Mesenchymal stem cell (in vitro differentiated cells and primary cell): ENCODE results near the gene SCGB1A1.
A peak's percentile ranks its signal among the peaks of the same experiment; 100 is the strongest.

Source experiments
- DNase-seq: peaks from one replicate; pipeline ENCODE4 v3.0.0-alpha.2; 2013
- H2AFZ ChIP-seq: one replicate; pipeline ENCODE4 v1.6.1; 2013; ENCODE audit warnings: low read depth, mild to moderate bottlenecking, control low read depth, inconsistent platforms, low read length, moderate library complexity
- H2AK5ac ChIP-seq: 2 replicates; pipeline ENCODE4 v1.6.1; 2013; ENCODE audit warnings: low read length, moderate library complexity, mild to moderate bottlenecking, inconsistent platforms; ENCODE audit not compliant: severe bottlenecking
- H2BK120ac ChIP-seq: one replicate; pipeline ENCODE4 v1.6.1; 2013; ENCODE audit warnings: low read depth, mild to moderate bottlenecking, inconsistent platforms, low read length, moderate library complexity
- H2BK12ac ChIP-seq, 2 experiments: one replicate each; pipeline ENCODE4 v1.6.1; 2013; ENCODE audit warnings: inconsistent platforms in 2 of 2, low read length in 2 of 2, mild to moderate bottlenecking in 2 of 2, moderate library complexity in 2 of 2, control low read depth in 1 of 2
- H2BK15ac ChIP-seq: one replicate; pipeline ENCODE4 v1.6.1; 2013; ENCODE audit warnings: mild to moderate bottlenecking, low read depth, inconsistent platforms; ENCODE audit not compliant: poor library complexity, severe bottlenecking
- H2BK5ac ChIP-seq: 2 replicates; pipeline ENCODE4 v1.6.1; 2013; ENCODE audit warnings: low read depth, mild to moderate bottlenecking, low read length, control low read depth, inconsistent platforms; ENCODE audit not compliant: poor library complexity, severe bottlenecking
- H3K14ac ChIP-seq, 2 experiments: one replicate each; pipeline ENCODE4 v1.6.1; 2013; ENCODE audit warnings: inconsistent platforms in 2 of 2, low read length in 2 of 2, control low read depth in 1 of 2, mild to moderate bottlenecking in 1 of 2, moderate library complexity in 1 of 2
- H3K18ac ChIP-seq, 2 experiments: one replicate each; pipeline ENCODE4 v1.6.1; 2013; ENCODE audit warnings: inconsistent platforms in 2 of 2, low read length in 2 of 2, control low read depth in 1 of 2, low read depth in 1 of 2, mild to moderate bottlenecking in 1 of 2
- H3K23ac ChIP-seq, 2 experiments: one replicate each; pipeline ENCODE4 v1.6.1; 2013; ENCODE audit warnings: inconsistent platforms in 2 of 2, low read length in 2 of 2, mild to moderate bottlenecking in 2 of 2, moderate library complexity in 2 of 2, control low read depth in 1 of 2
- H3K27ac ChIP-seq: 2 replicates; pipeline ENCODE4 v1.5.1; 2013; ENCODE audit warnings: mild to moderate bottlenecking, moderate library complexity, low read length, control low read depth, inconsistent platforms; ENCODE audit not compliant: poor library complexity, severe bottlenecking
- H3K27me3 ChIP-seq, 2 experiments: 2 replicates each; pipeline versions ENCODE4 v1.6.1 to v1.7.0; 2013; ENCODE audit warnings: low read length in 2 of 2, mild to moderate bottlenecking in 2 of 2, moderate library complexity in 2 of 2, control low read depth in 1 of 2, inconsistent platforms in 1 of 2; ENCODE audit not compliant: control insufficient read depth in 1 of 2, insufficient read depth in 1 of 2
- H3K36me3 ChIP-seq, 2 experiments: 2 replicates each; pipeline versions ENCODE4 v1.6.1 to v1.7.0; 2013; ENCODE audit warnings: low read length in 2 of 2, control low read depth in 1 of 2, inconsistent platforms in 1 of 2, low read depth in 1 of 2, mild to moderate bottlenecking in 1 of 2; ENCODE audit not compliant: insufficient read depth in 2 of 2, control insufficient read depth in 1 of 2
- H3K4ac ChIP-seq, 2 experiments: one replicate each; pipeline ENCODE4 v1.6.1; 2013; ENCODE audit warnings: inconsistent platforms in 2 of 2, low read length in 2 of 2, mild to moderate bottlenecking in 2 of 2, moderate library complexity in 2 of 2, control low read depth in 1 of 2, low read depth in 1 of 2
- H3K4me1 ChIP-seq: 2 replicates; pipeline ENCODE4 v1.6.1; 2013; ENCODE audit warnings: low read depth, low read length, control low read depth; ENCODE audit not compliant: control insufficient read depth, insufficient read depth
- H3K4me2 ChIP-seq: 2 replicates; pipeline ENCODE4 v1.6.1; 2013; ENCODE audit warnings: low read length, mild to moderate bottlenecking, inconsistent platforms; ENCODE audit not compliant: poor library complexity, severe bottlenecking
- H3K4me3 ChIP-seq, 2 experiments: 2 replicates each; pipeline versions ENCODE4 v1.5.1 to v1.7.0; 2013; ENCODE audit warnings: low read length in 2 of 2, mild to moderate bottlenecking in 2 of 2, control low read depth in 1 of 2, low read depth in 1 of 2; ENCODE audit not compliant: insufficient read depth in 1 of 2
- H3K79me1 ChIP-seq: replicated peaks from 2 replicates; pipeline ENCODE4 v1.6.1; 2013; ENCODE audit warnings: mild to moderate bottlenecking, control low read depth, low read length, inconsistent platforms; ENCODE audit not compliant: poor library complexity, severe bottlenecking
- H3K9ac ChIP-seq: 2 replicates; pipeline ENCODE4 v1.7.0; 2013; ENCODE audit warnings: mild to moderate bottlenecking, low read length, moderate library complexity
- H3K9me3 ChIP-seq: 2 replicates; pipeline ENCODE4 v1.7.0; 2013; ENCODE audit warnings: mild to moderate bottlenecking, low read length; ENCODE audit not compliant: control insufficient read depth
- H4K8ac ChIP-seq: one replicate; pipeline ENCODE4 v1.6.1; 2013; ENCODE audit warnings: inconsistent platforms, mild to moderate bottlenecking, low read length, moderate library complexity
- H4K91ac ChIP-seq: one replicate; pipeline ENCODE4 v1.6.1; 2013; ENCODE audit warnings: mild to moderate bottlenecking, low read length, inconsistent platforms
- WGBS: methylation state at CpG from one replicate; pipeline ENCODE4 v1.1.7; 2013; ENCODE audit warnings: mixed read lengths; 5-methylcytosine and 5-hydroxymethylcytosine counted together

SCGB1A1 gene

GRCh38 chr11:62458212-62459002 lies 39.6 kb downstream of the SCGB1A1 start:
- Histone ChIP-seq H3K9ac (peak overlapping the region; percentile 66), H2AK5ac (peak overlapping the region; percentile 4), H2BK120ac (no peak overlapping the region), H3K27me3 (no peaks in the 10 kb centered on the region), H3K14ac (no peak overlapping the region), H3K4me3 (peak overlapping the region in 1 of 2 experiments; percentile 49), H3K9me3 (no peaks in the 10 kb centered on the region), H2AFZ (no peak overlapping the region), H3K79me1 (peaks cover 1% of the 10 kb centered on the region), H3K4me2 (no peak overlapping the region), H4K91ac (peak overlapping the region; percentile 75), H3K18ac (no peak overlapping the region), H2BK15ac (peak overlapping the region; percentile 48), H3K23ac (no peak overlapping the region), H3K27ac (no peak overlapping the region), H2BK5ac (no peak overlapping the region), H2BK12ac (peak overlapping the region in 1 of 2 experiments; percentile 21), H3K4ac (no peak overlapping the region), H3K36me3 (peaks cover 0 to 3% of the 10 kb centered on the region in 2 experiments), H3K4me1 (peaks cover 6% of the 10 kb centered on the region), H4K8ac (peak overlapping the region; percentile 35)
- DNase-seq: peak; percentile 28
- WGBS: 42% methylated on average over 2 of the region's 4 CpGs

DNA sequence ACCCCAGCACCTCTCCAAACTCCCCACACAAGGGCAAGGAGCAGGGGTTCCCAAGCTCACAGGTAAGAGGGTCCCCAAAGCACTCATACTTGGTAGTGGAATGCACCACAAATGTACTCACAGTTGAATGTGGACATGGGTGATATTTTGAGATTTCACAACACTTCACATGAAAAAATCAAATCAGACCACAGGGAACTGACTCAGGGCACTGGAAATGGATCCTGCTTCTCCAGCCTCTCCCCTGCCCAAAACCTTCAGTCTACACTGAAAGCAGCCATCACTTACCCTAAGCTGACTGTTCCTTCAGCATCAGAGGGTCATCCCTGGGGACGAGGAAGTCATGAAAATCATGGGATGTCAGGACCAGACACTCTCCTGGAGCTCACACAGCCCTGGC lies 40.2 kb downstream of the SCGB1A1 start:
- H3K27me3 ChIP-seq: no peaks in the 10 kb centered on the region
- no peak overlapping the region for H3K4ac ChIP-seq
- no peak overlapping the region for H2AK5ac ChIP-seq
- 64% methylated on average over 1 of the region's 1 CpG for WGBS
- H3K27ac ChIP-seq: no peak overlapping the region
- H3K36me3 ChIP-seq: peaks cover 0 to 3% of the 10 kb centered on the region in 2 experiments
- no peak overlapping the region for H3K14ac ChIP-seq
- H4K91ac ChIP-seq: no peak overlapping the region
- H3K4me1 ChIP-seq: peaks cover 6% of the 10 kb centered on the region
- no peaks in the 10 kb centered on the region for H3K9me3 ChIP-seq
- H3K9ac ChIP-seq: peak overlapping the region; percentile 66
- no peak overlapping the region for H2BK120ac ChIP-seq
- no peak for DNase-seq
- H4K8ac ChIP-seq: no peak overlapping the region
- H3K23ac ChIP-seq: no peak overlapping the region
- peaks cover 1% of the 10 kb centered on the region for H3K79me1 ChIP-seq
- no peak overlapping the region for H3K4me2 ChIP-seq
- no peak overlapping the region for H3K4me3 ChIP-seq
- no peak overlapping the region for H2BK15ac ChIP-seq
- H2BK12ac ChIP-seq: peak overlapping the region in 1 of 2 experiments; percentile 18
- H2BK5ac ChIP-seq: no peak overlapping the region
- H2AFZ ChIP-seq: no peak overlapping the region
- no peak overlapping the region for H3K18ac ChIP-seq

DNA sequence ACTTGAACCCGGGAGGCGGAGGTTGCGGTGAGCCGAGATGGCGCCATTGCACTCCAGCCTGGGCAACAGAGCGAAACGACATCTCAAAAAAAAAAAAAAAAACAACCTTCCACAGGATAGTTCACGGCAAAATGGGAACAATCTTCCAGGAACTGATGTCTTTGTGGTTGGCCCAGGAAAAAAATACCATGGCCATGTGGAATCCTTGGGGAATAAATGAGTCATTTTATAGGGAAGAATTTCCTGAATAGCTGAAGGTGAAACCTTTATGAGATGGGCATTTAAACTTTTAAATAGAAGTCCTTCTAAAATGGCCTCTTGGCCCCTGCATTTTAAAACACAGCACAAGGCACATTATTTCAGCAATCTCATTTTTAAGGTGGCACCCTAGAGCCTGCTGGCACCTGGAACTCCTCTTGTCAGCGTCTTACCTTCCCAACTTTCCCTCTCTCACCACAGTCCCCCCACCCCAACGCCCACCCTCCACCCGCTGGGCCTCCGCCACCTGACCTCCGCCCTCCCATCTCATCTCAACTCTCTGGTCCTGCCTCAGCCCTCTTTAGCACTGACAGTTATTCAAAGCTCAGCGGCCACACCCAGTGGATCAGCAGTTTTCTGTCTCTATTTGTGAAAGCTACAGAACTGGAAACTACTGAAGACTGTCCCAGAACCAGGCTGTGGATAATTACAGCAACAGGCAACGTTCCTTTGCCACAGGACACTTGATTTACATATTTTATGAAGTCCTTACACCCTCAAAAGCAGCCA lies 43.1 kb downstream of the SCGB1A1 start:
- Histone ChIP-seq H2AK5ac (no peak overlapping the region), H3K4me2 (no peak overlapping the region)
- 56% methylated on average over 8 of the region's 15 CpGs for WGBS

DNA sequence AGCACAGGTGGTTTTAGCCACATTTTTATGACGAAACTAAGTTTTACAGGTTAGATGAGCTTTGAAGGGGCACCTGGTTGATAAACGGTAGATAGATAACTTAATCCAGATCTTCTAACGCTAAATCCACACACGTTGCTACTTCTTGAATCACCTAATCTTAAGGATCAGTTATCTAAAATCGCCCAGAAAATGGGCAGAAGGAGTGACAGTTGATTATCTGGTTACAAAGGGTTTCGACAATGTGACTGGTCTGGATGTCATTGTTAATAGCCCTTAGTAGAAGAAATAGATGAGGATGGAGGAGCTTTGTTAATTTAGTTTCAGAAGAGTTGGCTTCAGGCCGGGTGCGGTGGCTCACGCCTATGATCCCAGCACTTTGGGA lies 43.7 kb downstream of the SCGB1A1 start:
- peaks cover 6% of the 10 kb centered on the region for H3K4me1 ChIP-seq
- no peak overlapping the region for H2AK5ac ChIP-seq
- no peak overlapping the region for H2BK15ac ChIP-seq
- H3K27ac ChIP-seq: no peak overlapping the region
- H2BK12ac ChIP-seq: no peak overlapping the region
- DNase-seq: no peak
- H3K4ac ChIP-seq: no peak overlapping the region
- no peaks in the 10 kb centered on the region for H3K9me3 ChIP-seq
- H3K18ac ChIP-seq: no peak overlapping the region
- peaks cover 1% of the 10 kb centered on the region for H3K79me1 ChIP-seq
- peak overlapping the region in 1 of 2 experiments; percentile 0 for H3K4me3 ChIP-seq
- WGBS: 92% methylated on average over 6 of the region's 9 CpGs
- no peak overlapping the region for H3K14ac ChIP-seq
- H3K4me2 ChIP-seq: no peak overlapping the region
- H2BK120ac ChIP-seq: no peak overlapping the region
- H3K36me3 ChIP-seq: no peaks in the 10 kb centered on the region
- H4K91ac ChIP-seq: no peak overlapping the region
- peak overlapping the region; percentile 62 for H3K9ac ChIP-seq
- H2BK5ac ChIP-seq: no peak overlapping the region
- H3K27me3 ChIP-seq: no peaks in the 10 kb centered on the region
- H2AFZ ChIP-seq: no peak overlapping the region
- H3K23ac ChIP-seq: no peak overlapping the region
- H4K8ac ChIP-seq: no peak overlapping the region

More for the DNA sequence above, 43.1 kb downstream of the SCGB1A1 start:
- Histone ChIP-seq H4K8ac (no peak overlapping the region), H3K4me1 (peaks cover 6% of the 10 kb centered on the region), H2BK120ac (no peak overlapping the region), H3K23ac (no peak overlapping the region), H3K36me3 (no peaks in the 10 kb centered on the region), H2AFZ (no peak overlapping the region), H3K9ac (peak overlapping the region; percentile 62), H4K91ac (no peak overlapping the region), H3K27me3 (no peaks in the 10 kb centered on the region), H3K4me3 (peak overlapping the region in 1 of 2 experiments; percentile 0), H2BK12ac (no peak overlapping the region), H3K14ac (no peak overlapping the region), H3K27ac (no peak overlapping the region), H2BK15ac (no peak overlapping the region), H3K4ac (no peak overlapping the region), H3K79me1 (peaks cover 1% of the 10 kb centered on the region), H2BK5ac (no peak overlapping the region), H3K9me3 (no peaks in the 10 kb centered on the region), H3K18ac (peak overlapping the region in 1 of 2 experiments; percentile 21)
- DNase-seq: peak; percentile 69
